Measurements from ENCODE around the gene UBTD1. TPM values are rescaled to one million over a fixed set of nuclear protein-coding genes. Genes with fewer than 3 reads are reported as not detected.

UBTD1 gene
- total RNA-seq, 4 donors from 2014 or later, result 2.9 to 16.2 (median 8.9) TPM

- ATAC-seq, result no peak
- no peaks in the 10 kb centered on the region for H3K36me3 ChIP-seq
- no peaks in the 10 kb centered on the region for H3K27me3 ChIP-seq
- H3K9me3 ChIP-seq, result no peaks in the 10 kb centered on the region
- 61 to 73% methylated on average over 4 to 10 of the region's 10 CpGs for WGBS, 2 donors (ENCODE audit: low coverage in 1 of 2)
- H3K4me3 ChIP-seq, result no peak overlapping the region
- TF ChIP-seq POLR2AphosphoS5 (IDR thresholded peaks at IDR 0.05) (no peak), EP300 (IDR thresholded peaks at IDR 0.05) (no peak), CTCF (IDR thresholded peaks at IDR 0.05) (no peak), POLR2A (IDR thresholded peaks at IDR 0.05) (no peak)
- no peak overlapping the region for H3K27ac ChIP-seq
- H3K4me1 ChIP-seq, result peaks cover 0 to 53% (median 17%) of the 10 kb centered on the region in 3 donors
Observed at GRCh38 chr10:97515271-97515978, 16.7 kb downstream of the UBTD1 start.

GRCh38 chr10:97517096-97517750 lies 18.5 kb downstream of the UBTD1 start:
- H3K9me3 ChIP-seq, result no peaks in the 10 kb centered on the region
- H3K27me3 ChIP-seq, result no peaks in the 10 kb centered on the region
- H3K4me3 ChIP-seq, result no peak overlapping the region
- ATAC-seq, result no peak
- TF ChIP-seq EP300 (IDR thresholded peaks at IDR 0.05) (no peak), POLR2AphosphoS5 (IDR thresholded peaks at IDR 0.05) (no peak), POLR2A (IDR thresholded peaks at IDR 0.05) (no peak), CTCF (IDR thresholded peaks at IDR 0.05) (no peak)
- H3K4me1 ChIP-seq, result peaks cover 0 to 40% (median 17%) of the 10 kb centered on the region in 3 donors
- H3K27ac ChIP-seq, result peak overlapping the region in 3 of 4 donors; percentile 16 to 62 (median 16)
- H3K36me3 ChIP-seq, result no peaks in the 10 kb centered on the region
- WGBS, 2 donors (ENCODE audit: low coverage in 1 of 2), result 92 to 95% methylated on average over 3 to 4 of the region's 15 CpGs

- 60 to 68% methylated on average over 2 to 5 of the region's 6 CpGs for WGBS, 2 donors (ENCODE audit: low coverage in 1 of 2)
- H3K36me3 ChIP-seq, result no peaks in the 10 kb centered on the region
- no peaks in the 10 kb centered on the region for H3K9me3 ChIP-seq
- no peak for TF ChIP-seq CTCF (IDR thresholded peaks at IDR 0.05)
- no peak for TF ChIP-seq EP300 (IDR thresholded peaks at IDR 0.05)
- no peak for TF ChIP-seq POLR2A (IDR thresholded peaks at IDR 0.05)
- no peak for TF ChIP-seq POLR2AphosphoS5 (IDR thresholded peaks at IDR 0.05)
- ATAC-seq, result peak; percentile 3
- H3K4me3 ChIP-seq, result no peak overlapping the region
- H3K4me1 ChIP-seq, result peaks cover 0 to 34% (median 17%) of the 10 kb centered on the region in 3 donors
- H3K27ac ChIP-seq, result peak overlapping the region in 3 of 4 donors; percentile 16 to 62 (median 16)
- no peaks in the 10 kb centered on the region for H3K27me3 ChIP-seq
Observed at GRCh38 chr10:97517778-97518300, 19.1 kb downstream of the UBTD1 start.

- no peak for TF ChIP-seq POLR2AphosphoS5 (IDR thresholded peaks at IDR 0.05)
- TF ChIP-seq CTCF (IDR thresholded peaks at IDR 0.05), result no peak
- TF ChIP-seq EP300 (IDR thresholded peaks at IDR 0.05), result no peak
- no peak for TF ChIP-seq POLR2A (IDR thresholded peaks at IDR 0.05)
- Histone ChIP-seq H3K36me3 (no peaks in the 10 kb centered on the region), H3K4me3 (no peak overlapping the region), H3K4me1 (peaks cover 0 to 33% (median 17%) of the 10 kb centered on the region in 3 donors), H3K27me3 (no peaks in the 10 kb centered on the region), H3K9me3 (no peaks in the 10 kb centered on the region), H3K27ac (peak overlapping the region in 3 of 4 donors; percentile 16 to 62 (median 16))
- WGBS, 2 donors (ENCODE audit: low coverage in 1 of 2), result 34 to 39% methylated on average over 4 to 9 of the region's 10 CpGs
- peak; percentile 43 for ATAC-seq
Observed at GRCh38 chr10:97518301-97519043, 19.7 kb downstream of the UBTD1 start.
